ENCODE data around the gene VAX1.
"Not testable (repeated sequence)": the region's sequence is repeated elsewhere in the genome, so short reads cannot be mapped to it uniquely, and the experiment has no call there.

Gene VAX1

DNA sequence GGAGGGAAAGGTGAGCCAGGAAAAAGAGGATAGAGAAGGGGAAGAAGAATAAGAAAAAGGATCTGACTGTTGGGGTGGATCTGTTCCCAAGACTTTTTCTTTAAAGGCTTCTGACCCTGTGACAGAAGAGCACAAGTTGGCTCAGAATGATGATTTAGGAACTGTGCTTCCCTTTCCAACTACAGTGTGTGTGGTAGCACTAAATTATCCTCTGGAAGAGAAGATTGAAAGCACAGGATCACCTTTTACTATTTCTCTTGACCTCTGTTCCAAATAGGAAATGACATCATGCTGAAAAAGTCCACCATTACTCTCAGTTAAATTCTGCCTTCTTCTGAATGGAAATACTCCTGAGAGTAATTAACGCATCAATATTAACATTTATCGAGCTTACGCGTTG lies 47.2 kb downstream of the VAX1 start:
- no peaks in the 10 kb centered on the region for H3K9me3 ChIP-seq (ENCODE audit: insufficient read depth, low read length)
- no peak overlapping the region for H3K9ac ChIP-seq (ENCODE audit: low read length)
- no peaks in the 10 kb centered on the region for H4K20me1 ChIP-seq (ENCODE audit: insufficient read depth, low read length)
- H2AFZ ChIP-seq (ENCODE audit: low read depth, low read length), result no peak overlapping the region
- no peaks in the 10 kb centered on the region for H3K36me3 ChIP-seq (replicated peaks; ENCODE audit: low read depth, low read length)
- no peaks in the 10 kb centered on the region for H3K79me2 ChIP-seq (ENCODE audit: low read length)
- no peaks in the 10 kb centered on the region for H3K4me1 ChIP-seq (ENCODE audit: low read length)
- no peak overlapping the region for H3K4me2 ChIP-seq (ENCODE audit: low read length)
- H3K27me3 ChIP-seq (ENCODE audit: low read depth, low read length), result no peaks in the 10 kb centered on the region
- no peak for TF ChIP-seq EZH2phosphoT487 (IDR thresholded peaks at IDR 0.05; ENCODE audit: low read depth)
- TF ChIP-seq, protein P1, sequence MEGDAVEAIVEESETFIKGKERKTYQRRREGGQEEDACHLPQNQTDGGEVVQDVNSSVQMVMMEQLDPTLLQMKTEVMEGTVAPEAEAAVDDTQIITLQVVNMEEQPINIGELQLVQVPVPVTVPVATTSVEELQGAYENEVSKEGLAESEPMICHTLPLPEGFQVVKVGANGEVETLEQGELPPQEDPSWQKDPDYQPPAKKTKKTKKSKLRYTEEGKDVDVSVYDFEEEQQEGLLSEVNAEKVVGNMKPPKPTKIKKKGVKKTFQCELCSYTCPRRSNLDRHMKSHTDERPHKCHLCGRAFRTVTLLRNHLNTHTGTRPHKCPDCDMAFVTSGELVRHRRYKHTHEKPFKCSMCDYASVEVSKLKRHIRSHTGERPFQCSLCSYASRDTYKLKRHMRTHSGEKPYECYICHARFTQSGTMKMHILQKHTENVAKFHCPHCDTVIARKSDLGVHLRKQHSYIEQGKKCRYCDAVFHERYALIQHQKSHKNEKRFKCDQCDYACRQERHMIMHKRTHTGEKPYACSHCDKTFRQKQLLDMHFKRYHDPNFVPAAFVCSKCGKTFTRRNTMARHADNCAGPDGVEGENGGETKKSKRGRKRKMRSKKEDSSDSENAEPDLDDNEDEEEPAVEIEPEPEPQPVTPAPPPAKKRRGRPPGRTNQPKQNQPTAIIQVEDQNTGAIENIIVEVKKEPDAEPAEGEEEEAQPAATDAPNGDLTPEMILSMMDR (IDR thresholded peaks at IDR 0.05; ENCODE audit: low read depth, low read length), result no peak
- H3K4me3 ChIP-seq (ENCODE audit: low read length), result no peak overlapping the region
- no peak overlapping the region for H3K27ac ChIP-seq (ENCODE audit: low read length)

DNA sequence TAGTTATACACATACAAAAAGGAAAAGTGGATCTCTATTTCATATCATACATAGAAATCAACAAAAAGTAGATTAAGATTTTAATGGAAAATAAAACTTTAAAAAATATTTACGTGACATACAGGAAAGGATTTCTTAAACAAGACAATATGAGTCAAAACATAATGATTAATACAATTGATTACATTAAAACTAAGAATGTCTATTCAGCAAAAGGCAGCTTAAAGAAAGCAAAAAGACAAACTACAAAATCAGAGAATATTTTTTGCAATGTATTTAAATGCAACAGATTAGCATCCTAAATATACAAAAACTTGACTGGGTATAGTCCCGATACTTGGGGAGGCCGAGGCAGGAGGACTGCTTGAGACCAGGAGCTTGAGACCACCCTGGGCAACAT lies 50.5 kb downstream of the VAX1 start:
- H3K4me1 ChIP-seq (ENCODE audit: low read length), result no peaks in the 10 kb centered on the region
- no peak for TF ChIP-seq EZH2phosphoT487 (IDR thresholded peaks at IDR 0.05; ENCODE audit: low read depth)
- TF ChIP-seq, protein P1 (IDR thresholded peaks at IDR 0.05; ENCODE audit: low read depth, low read length), result no peak
- H2AFZ ChIP-seq (ENCODE audit: low read depth, low read length), result no peak overlapping the region

DNA sequence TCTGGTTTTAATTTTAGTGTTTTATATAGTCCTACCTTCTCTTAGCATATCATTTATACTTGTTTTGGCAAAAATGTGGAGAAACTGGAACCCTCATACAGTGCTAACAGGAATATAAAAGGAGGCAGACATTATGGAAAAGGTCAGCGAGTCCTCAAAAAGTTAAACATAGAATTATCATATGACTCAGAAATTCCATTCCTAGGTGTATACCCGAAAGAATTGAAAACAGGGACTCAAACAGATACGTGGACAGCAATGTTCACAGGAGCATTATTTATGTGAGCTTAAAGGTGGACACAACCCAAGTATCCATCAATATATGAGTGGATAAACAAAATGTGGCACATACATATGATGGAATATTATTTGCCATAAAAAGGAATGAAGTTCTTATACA lies 51.5 kb downstream of the VAX1 start:
- H3K27me3 ChIP-seq (ENCODE audit: low read depth, low read length), result no peaks in the 10 kb centered on the region
- no peak overlapping the region for H2AFZ ChIP-seq (ENCODE audit: low read depth, low read length)
- H3K27ac ChIP-seq (ENCODE audit: low read length), result no peak overlapping the region
- no peaks in the 10 kb centered on the region for H3K79me2 ChIP-seq (ENCODE audit: low read length)
- no peak overlapping the region for H3K4me3 ChIP-seq (ENCODE audit: low read length)
- H3K4me2 ChIP-seq (ENCODE audit: low read length), result no peak overlapping the region
- H3K9ac ChIP-seq (ENCODE audit: low read length), result no peak overlapping the region
- H3K9me3 ChIP-seq (ENCODE audit: insufficient read depth, low read length), result no peaks in the 10 kb centered on the region
- TF ChIP-seq EZH2phosphoT487 (IDR thresholded peaks at IDR 0.05; ENCODE audit: low read depth), result no peak
- TF ChIP-seq, protein P1 (IDR thresholded peaks at IDR 0.05; ENCODE audit: low read depth, low read length), result no peak
- H3K4me1 ChIP-seq (ENCODE audit: low read length), result no peaks in the 10 kb centered on the region
- no peaks in the 10 kb centered on the region for H3K36me3 ChIP-seq (replicated peaks; ENCODE audit: low read depth, low read length)
- H4K20me1 ChIP-seq (ENCODE audit: insufficient read depth, low read length), result no peaks in the 10 kb centered on the region

More for the DNA sequence above, 50.5 kb downstream of the VAX1 start:
- no peaks in the 10 kb centered on the region for H4K20me1 ChIP-seq (ENCODE audit: insufficient read depth, low read length)
- H3K36me3 ChIP-seq (replicated peaks; ENCODE audit: low read depth, low read length), result no peaks in the 10 kb centered on the region
- H3K9ac ChIP-seq (ENCODE audit: low read length), result no peak overlapping the region
- no peak overlapping the region for H3K4me2 ChIP-seq (ENCODE audit: low read length)
- H3K9me3 ChIP-seq (ENCODE audit: insufficient read depth, low read length), result no peaks in the 10 kb centered on the region
- no peak overlapping the region for H3K27ac ChIP-seq (ENCODE audit: low read length)
- no peaks in the 10 kb centered on the region for H3K27me3 ChIP-seq (ENCODE audit: low read depth, low read length)
- H3K79me2 ChIP-seq (ENCODE audit: low read length), result no peaks in the 10 kb centered on the region
- no peak overlapping the region for H3K4me3 ChIP-seq (ENCODE audit: low read length)

DNA sequence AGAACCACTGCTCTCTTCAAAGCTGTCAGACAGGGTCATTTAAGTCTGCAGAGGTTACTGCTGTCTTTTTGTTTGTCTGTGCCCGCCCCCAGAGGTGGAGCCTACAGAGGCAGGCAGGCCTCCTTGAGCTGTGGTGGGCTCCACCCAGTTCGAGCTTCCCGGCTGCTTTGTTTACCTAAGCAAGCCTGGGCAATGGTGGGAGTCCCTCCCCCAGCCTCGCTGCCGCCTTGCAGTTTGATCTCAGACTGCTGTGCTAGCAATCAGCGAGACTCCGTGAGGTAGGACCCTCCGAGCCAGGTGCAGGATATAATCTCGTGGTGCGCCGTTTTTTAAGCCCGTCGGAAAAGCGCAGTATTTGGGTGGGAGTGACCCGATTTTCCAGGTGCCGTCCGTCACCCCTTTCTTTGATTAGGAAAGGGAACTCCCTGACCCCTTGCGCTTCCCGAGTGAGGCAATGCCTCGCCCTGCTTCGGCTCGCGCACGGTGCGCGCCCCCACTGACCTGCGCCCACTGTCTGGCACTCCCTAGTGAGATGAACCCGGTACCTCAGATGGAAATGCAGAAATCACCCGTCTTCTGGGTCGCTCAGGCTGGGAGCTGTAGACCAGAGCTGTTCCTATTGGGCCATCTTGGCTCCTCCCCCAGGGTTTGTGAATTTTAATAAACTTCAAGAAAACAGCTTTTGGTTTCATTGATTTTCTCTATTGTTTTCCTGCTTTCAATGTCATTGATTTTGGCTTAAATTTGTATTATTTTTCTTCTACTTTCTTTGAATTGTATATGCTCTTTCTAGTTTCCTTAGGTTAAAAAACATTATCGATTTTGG lies 53.4 kb downstream of the VAX1 start:
- not testable (repeated sequence) for H3K79me2 ChIP-seq (ENCODE audit: low read length); H3K27me3 ChIP-seq (ENCODE audit: low read depth, low read length); H3K9ac ChIP-seq (ENCODE audit: low read length); H2AFZ ChIP-seq (ENCODE audit: low read depth, low read length); H3K36me3 ChIP-seq (replicated peaks; ENCODE audit: low read depth, low read length); H3K4me1 ChIP-seq (ENCODE audit: low read length); H3K4me2 ChIP-seq (ENCODE audit: low read length); H3K9me3 ChIP-seq (ENCODE audit: insufficient read depth, low read length); H3K4me3 ChIP-seq (ENCODE audit: low read length); H4K20me1 ChIP-seq (ENCODE audit: insufficient read depth, low read length); H3K27ac ChIP-seq (ENCODE audit: low read length)
